NT2/D1 (cell line): ENCODE data around the gene DNAAF5.

Experiments
- SUZ12 ChIP-seq: IDR thresholded peaks from 2 replicates; pipeline ENCODE4 v1.6.1; 2011; ENCODE audit not compliant: insufficient read length, insufficient read depth; ENCODE audit errors: extremely low read depth
- YY1 ChIP-seq: IDR thresholded peaks from 2 replicates; pipeline ENCODE4 v1.6.1; 2011; ENCODE audit not compliant: insufficient read length, insufficient read depth

GRCh38 chr7:794671-795329 is 68.3 kb downstream of the DNAAF5 start:
- TF ChIP-seq SUZ12: no peak
- no peak for TF ChIP-seq YY1
